HCT116 (cell line): ENCODE measurements around the gene ZNF33A. TPM values are rescaled to one million over a fixed set of nuclear protein-coding genes. Genes with fewer than 3 reads are reported as not detected.

Experiments
- ATAC-seq: fragments of 200-7000 bp; cut with Tn5 transposase; 2 replicates; pipeline ENCODE4 v1.9.1; 2020; ENCODE audit warnings: mild to moderate bottlenecking, moderate library complexity
- BruUV-seq: library from RNA; stranded (reverse); fragments of 400-500 nt; replicated peaks from 2 replicates; lab custom pipeline; 2021; lab: Mats Ljungman, UMichigan
- CTCF ChIA-PET: fragments of 300-600 bp; sonication (Branson Sonifier 250); formaldehyde crosslinking; loops from one replicate; lab custom pipeline; 2021; ENCODE audit warnings: antibody characterized with exemption; lab: Charles Lee
- POLR2A ChIA-PET: fragments of 300-600, 350-600 bp; sonication (Branson Sonifier 250); formaldehyde crosslinking; loops from one replicate; lab custom pipeline; 2021; ENCODE audit warnings: antibody characterized with exemption; lab: Charles Lee
- RAD21 ChIA-PET, 2 experiments: fragments of 300-600 bp; sonication (Branson Sonifier 250); formaldehyde crosslinking; loops; one replicate each; lab custom pipeline; 2023; ENCODE audit warnings: low total read pairs in 2 of 2; ENCODE audit not compliant: uncharacterized antibody in 2 of 2, unreplicated experiment in 2 of 2, low non-redundant PET in 1 of 2; lab: Charles Lee
- DNase-seq: peaks from one replicate; pipeline ENCODE4 v3.0.0-alpha.2; 2010; ENCODE audit warnings: low read depth, low spot score
- H2AFZ ChIP-seq: fragments of 200-600 bp; shearing (Covaris generic), sonication (generic); 2 replicates; pipeline ENCODE4 v1.6.1; 2017; ENCODE audit warnings: low read depth, mixed run types, mixed read lengths, antibody characterized with exemption, low read length; ENCODE audit not compliant: poor library complexity, severe bottlenecking
- H3K27ac ChIP-seq: 2 replicates; pipeline ENCODE4 v1.5.1; 2012; ENCODE audit warnings: low read depth, low read length
- H3K27me3 ChIP-seq: fragments of 200-600 bp; sonication (generic); 2 replicates; pipeline ENCODE4 v1.6.1; 2016; ENCODE audit warnings: mixed run types, low read length, mixed read lengths; ENCODE audit not compliant: insufficient read depth
- H3K36me3 ChIP-seq, 2 experiments: fragments of 200-500 bp in 1 of 2; fragments of 200-600 bp in 1 of 2; sonication (Bioruptor generic) in 1 of 2; sonication (generic) in 1 of 2; 2 replicates each; pipeline versions ENCODE4 v1.5.1 to v1.6.1; 2014 to 2016; ENCODE audit warnings: low read length in 2 of 2, inconsistent platforms in 1 of 2, mixed read lengths in 1 of 2, mixed run types in 1 of 2; ENCODE audit not compliant: insufficient read depth in 2 of 2, control insufficient read depth in 1 of 2
- H3K4me1 ChIP-seq, 2 experiments: fragments of 200-600 bp in 1 of 2; sonication (generic) in 1 of 2; 2 replicates each; pipeline versions ENCODE4 v1.5.1 to v1.6.1; 2012 to 2017; ENCODE audit warnings: low read length in 2 of 2, inconsistent platforms in 1 of 2, mild to moderate bottlenecking in 1 of 2, mixed read lengths in 1 of 2, mixed run types in 1 of 2, moderate library complexity in 1 of 2; ENCODE audit not compliant: insufficient read depth in 2 of 2, control insufficient read depth in 1 of 2
- H3K4me2 ChIP-seq: fragments of 200-600 bp; sonication (generic); 2 replicates; pipeline ENCODE4 v1.6.1; 2017; ENCODE audit warnings: mixed run types, low read length, mixed read lengths
- H3K4me3 ChIP-seq, 2 experiments: fragments of 200-600 bp in 1 of 2; sonication (generic) in 1 of 2; replicated peaks in 1 of 2; 2 replicates each; pipeline ENCODE4 v1.5.1; 2011 to 2016; ENCODE audit warnings: low read length in 2 of 2, control low read depth in 1 of 2, low read depth in 1 of 2, mild to moderate bottlenecking in 1 of 2, mixed read lengths in 1 of 2, mixed run types in 1 of 2
- H3K79me2 ChIP-seq: fragments of 200-600 bp; sonication (generic); 2 replicates; pipeline ENCODE4 v1.6.1; 2017; ENCODE audit warnings: mild to moderate bottlenecking, mixed run types, low read length, moderate library complexity, mixed read lengths; ENCODE audit not compliant: insufficient read depth
- H3K9ac ChIP-seq: fragments of 200-600 bp; sonication (generic); 2 replicates; pipeline ENCODE4 v1.6.1; 2016; ENCODE audit warnings: low read length, mixed read lengths
- H3K9me2 ChIP-seq: fragments of 200-600 bp; sonication (generic), shearing (Covaris generic); 2 replicates; pipeline ENCODE4 v1.6.1; 2017; ENCODE audit warnings: mixed run types, mild to moderate bottlenecking, moderate library complexity; ENCODE audit not compliant: insufficient read depth
- H3K9me3 ChIP-seq, 2 experiments: fragments of 200-500 bp in 1 of 2; fragments of 200-600 bp in 1 of 2; sonication (Bioruptor generic) in 1 of 2; sonication (generic) in 1 of 2; 2 replicates each; pipeline ENCODE4 v1.6.1; 2014 to 2017; ENCODE audit warnings: low read length in 2 of 2, mixed read lengths in 2 of 2, inconsistent platforms in 1 of 2, low read depth in 1 of 2, mild to moderate bottlenecking in 1 of 2, mixed run types in 1 of 2, moderate library complexity in 1 of 2; ENCODE audit not compliant: control insufficient read depth in 1 of 2, insufficient read depth in 1 of 2
- H4K20me1 ChIP-seq: fragments of 200-600 bp; sonication (generic), shearing (Covaris generic); 2 replicates; pipeline ENCODE4 v1.6.1; 2017; ENCODE audit warnings: mixed run types, mild to moderate bottlenecking, moderate library complexity; ENCODE audit not compliant: insufficient read depth
- ATF3 ChIP-seq: IDR thresholded peaks from 2 replicates; pipeline ENCODE4 v1.6.1; 2012
- CBX3 ChIP-seq: IDR thresholded peaks from 2 replicates; pipeline ENCODE4 v1.6.1; 2012; ENCODE audit warnings: low read depth
- CEBPB ChIP-seq: IDR thresholded peaks from 2 replicates; pipeline ENCODE4 v1.6.1; 2012; ENCODE audit warnings: low read depth
- EGR1 ChIP-seq: IDR thresholded peaks from 2 replicates; pipeline ENCODE4 v1.6.1; 2012; ENCODE audit warnings: low read depth
- ELF1 ChIP-seq: IDR thresholded peaks from 2 replicates; pipeline ENCODE4 v1.6.1; 2012; ENCODE audit warnings: low read depth, borderline replicate concordance
- EZH2 ChIP-seq: fragments of 200-600 bp; sonication (generic); IDR thresholded peaks from 2 replicates; pipeline ENCODE4 v1.6.1; 2017; ENCODE audit warnings: antibody characterized with exemption, mixed run types
- EZH2phosphoT487 ChIP-seq: fragments of 200-600 bp; IDR thresholded peaks from 2 replicates; pipeline ENCODE4 v1.6.1; 2018; ENCODE audit warnings: antibody characterized with exemption, borderline replicate concordance
- FOSL1 ChIP-seq: IDR thresholded peaks from 2 replicates; pipeline ENCODE4 v1.6.1; 2012; ENCODE audit warnings: low read depth
- MAX ChIP-seq: IDR thresholded peaks from 2 replicates; pipeline ENCODE4 v1.6.1; 2012
- POLR2A ChIP-seq: IDR thresholded peaks from 2 replicates; pipeline ENCODE4 v1.7.0; 2011; ENCODE audit warnings: borderline replicate concordance; ENCODE audit not compliant: insufficient read depth, insufficient read length; ENCODE audit errors: extremely low read depth
- POLR2AphosphoS5 ChIP-seq: IDR thresholded peaks from 2 replicates; pipeline ENCODE4 v1.6.1; 2011; ENCODE audit warnings: mild to moderate bottlenecking, low read depth, low read length, moderate library complexity
- RAD21 ChIP-seq: IDR thresholded peaks from 2 replicates; pipeline ENCODE4 v1.6.1; 2012; ENCODE audit warnings: low read depth, mild to moderate bottlenecking
- SIN3A ChIP-seq: IDR thresholded peaks from 2 replicates; pipeline ENCODE4 v1.6.1; 2012; ENCODE audit warnings: low read depth
- SP1 ChIP-seq: IDR thresholded peaks from 2 replicates; pipeline ENCODE4 v1.6.1; 2012; ENCODE audit warnings: low read depth
- SRF ChIP-seq: IDR thresholded peaks from 2 replicates; pipeline ENCODE4 v1.6.1; 2012; ENCODE audit warnings: low read depth
- TCF7L2 ChIP-seq: IDR thresholded peaks from 2 replicates; pipeline ENCODE4 v1.7.0; 2011; ENCODE audit warnings: borderline replicate concordance, inconsistent platforms; ENCODE audit not compliant: insufficient read depth, insufficient read length; ENCODE audit errors: extremely low read depth
- YY1 ChIP-seq: IDR thresholded peaks from 2 replicates; pipeline ENCODE4 v1.6.1; 2011; ENCODE audit warnings: low read length, low read depth, moderate library complexity, mild to moderate bottlenecking; ENCODE audit not compliant: insufficient replicate concordance; ENCODE audit errors: extremely low read depth
- ZFX ChIP-seq: fragments of 450-650 bp; IDR thresholded peaks from 2 replicates; pipeline ENCODE4 v1.6.1; 2017
- ZNF274 ChIP-seq: fragments of 200-500 bp; sonication (Bioruptor generic); IDR thresholded peaks from 2 replicates; pipeline ENCODE4 v1.6.1; 2014; ENCODE audit warnings: mild to moderate bottlenecking, low read depth, low read length, inconsistent platforms
- intact Hi-C: fragments of 100-400 bp; cut with micrococcal nuclease; formaldehyde crosslinking; loops from 2 replicates; pipeline ENCODE4 v1.10.0; 2022
- total RNA-seq: library from RNA; stranded (reverse); gene quantifications from one replicate; pipeline ENCODE4 v1.2.1, GENCODE V29; 2021; ENCODE audit not compliant: unreplicated experiment
- TF ChIP-seq, protein P1 (sequence below): IDR thresholded peaks from 2 replicates; pipeline ENCODE4 v1.6.1; 2012; ENCODE audit warnings: low read depth
- TF ChIP-seq, protein P2 (sequence below): IDR thresholded peaks from 2 replicates; pipeline ENCODE4 v1.6.1; 2011; ENCODE audit warnings: mild to moderate bottlenecking, low read length, moderate library complexity; ENCODE audit not compliant: insufficient replicate concordance; ENCODE audit errors: extremely low read depth

Gene ZNF33A
- total RNA-seq, 1 experiment from 2014 or later: 21.2 TPM

GRCh38 chr10:37976091-37976879 lies 34.2 kb upstream of the ZNF33A start, which contains the start of gene ZNF25:
ZNF25 (minus strand) TSS chr10:37976647; CDS start chr10:37971722, 4,925 bp downstream.
- ChIA-PET CTCF (interaction anchor here (0.6 to 1.7 kb wide), 11 partner anchors 11 to 427 kb away, joined by 3 to 14 read pairs (median 3); partner anchors contain the start of gene ZNF33A), POLR2A (interaction anchor here (0.8 to 1.4 kb wide), 3 partner anchors 10 to 115 kb away, joined by 3 to 4 read pairs (median 4); partner anchors contain the start of gene ZNF33A), RAD21 (interaction anchor here (0.7 to 1.0 kb wide), 2 partner anchors 115 to 390 kb away, joined by 3 to 4 read pairs; no protein-coding TSS in a partner anchor)
- peak within 1 kb of the TSS; percentile 87 for H2AFZ ChIP-seq
- ATAC-seq (peak; percentile 95), DNase-seq (peak; percentile 99)
- H3K9me2 ChIP-seq: no peaks in the 10 kb centered on the region
- H3K27me3 ChIP-seq: no peaks in the 10 kb centered on the region
- H3K4me2 ChIP-seq: peak within 1 kb of the TSS; percentile 92
- no peaks in the 10 kb centered on the region for H4K20me1 ChIP-seq
- no peaks in the 10 kb centered on the region for H3K9me3 ChIP-seq
- H3K36me3 ChIP-seq: no peaks in the 10 kb centered on the region
- intact Hi-C loops: loop anchor here (1.0 to 5.0 kb wide), 3 partner anchors 34 to 391 kb away; partner anchors contain the start of genes ZNF33A and ZNF37A
- peak within 1 kb of the TSS; percentile 68 to 81 for H3K4me3 ChIP-seq
- no TSS peak for BruUV-seq
- H3K27ac ChIP-seq: peak within 1 kb of the TSS; percentile 79
- peak within 1 kb of the TSS; percentile 82 for H3K9ac ChIP-seq
- H3K4me1 ChIP-seq: peaks cover 0 to 14% of the 10 kb centered on the region in 2 experiments; a peak in 2 of 4 replicates
- no peaks in the 10 kb centered on the region for H3K79me2 ChIP-seq
- peak; percentile 54 for TF ChIP-seq POLR2A
- TF ChIP-seq YY1: peak; percentile 99
- TF ChIP-seq EZH2: no peak
- TF ChIP-seq ZNF274: no peak
- peak; percentile 69; the same call in 1 of the 2 replicates for TF ChIP-seq CBX3
- TF ChIP-seq, protein P1, sequence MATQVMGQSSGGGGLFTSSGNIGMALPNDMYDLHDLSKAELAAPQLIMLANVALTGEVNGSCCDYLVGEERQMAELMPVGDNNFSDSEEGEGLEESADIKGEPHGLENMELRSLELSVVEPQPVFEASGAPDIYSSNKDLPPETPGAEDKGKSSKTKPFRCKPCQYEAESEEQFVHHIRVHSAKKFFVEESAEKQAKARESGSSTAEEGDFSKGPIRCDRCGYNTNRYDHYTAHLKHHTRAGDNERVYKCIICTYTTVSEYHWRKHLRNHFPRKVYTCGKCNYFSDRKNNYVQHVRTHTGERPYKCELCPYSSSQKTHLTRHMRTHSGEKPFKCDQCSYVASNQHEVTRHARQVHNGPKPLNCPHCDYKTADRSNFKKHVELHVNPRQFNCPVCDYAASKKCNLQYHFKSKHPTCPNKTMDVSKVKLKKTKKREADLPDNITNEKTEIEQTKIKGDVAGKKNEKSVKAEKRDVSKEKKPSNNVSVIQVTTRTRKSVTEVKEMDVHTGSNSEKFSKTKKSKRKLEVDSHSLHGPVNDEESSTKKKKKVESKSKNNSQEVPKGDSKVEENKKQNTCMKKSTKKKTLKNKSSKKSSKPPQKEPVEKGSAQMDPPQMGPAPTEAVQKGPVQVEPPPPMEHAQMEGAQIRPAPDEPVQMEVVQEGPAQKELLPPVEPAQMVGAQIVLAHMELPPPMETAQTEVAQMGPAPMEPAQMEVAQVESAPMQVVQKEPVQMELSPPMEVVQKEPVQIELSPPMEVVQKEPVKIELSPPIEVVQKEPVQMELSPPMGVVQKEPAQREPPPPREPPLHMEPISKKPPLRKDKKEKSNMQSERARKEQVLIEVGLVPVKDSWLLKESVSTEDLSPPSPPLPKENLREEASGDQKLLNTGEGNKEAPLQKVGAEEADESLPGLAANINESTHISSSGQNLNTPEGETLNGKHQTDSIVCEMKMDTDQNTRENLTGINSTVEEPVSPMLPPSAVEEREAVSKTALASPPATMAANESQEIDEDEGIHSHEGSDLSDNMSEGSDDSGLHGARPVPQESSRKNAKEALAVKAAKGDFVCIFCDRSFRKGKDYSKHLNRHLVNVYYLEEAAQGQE: no peak
- TF ChIP-seq, protein P2, sequence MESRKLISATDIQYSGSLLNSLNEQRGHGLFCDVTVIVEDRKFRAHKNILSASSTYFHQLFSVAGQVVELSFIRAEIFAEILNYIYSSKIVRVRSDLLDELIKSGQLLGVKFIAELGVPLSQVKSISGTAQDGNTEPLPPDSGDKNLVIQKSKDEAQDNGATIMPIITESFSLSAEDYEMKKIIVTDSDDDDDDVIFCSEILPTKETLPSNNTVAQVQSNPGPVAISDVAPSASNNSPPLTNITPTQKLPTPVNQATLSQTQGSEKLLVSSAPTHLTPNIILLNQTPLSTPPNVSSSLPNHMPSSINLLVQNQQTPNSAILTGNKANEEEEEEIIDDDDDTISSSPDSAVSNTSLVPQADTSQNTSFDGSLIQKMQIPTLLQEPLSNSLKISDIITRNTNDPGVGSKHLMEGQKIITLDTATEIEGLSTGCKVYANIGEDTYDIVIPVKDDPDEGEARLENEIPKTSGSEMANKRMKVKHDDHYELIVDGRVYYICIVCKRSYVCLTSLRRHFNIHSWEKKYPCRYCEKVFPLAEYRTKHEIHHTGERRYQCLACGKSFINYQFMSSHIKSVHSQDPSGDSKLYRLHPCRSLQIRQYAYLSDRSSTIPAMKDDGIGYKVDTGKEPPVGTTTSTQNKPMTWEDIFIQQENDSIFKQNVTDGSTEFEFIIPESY: no peak
- no peak for TF ChIP-seq EZH2phosphoT487
- TF ChIP-seq EGR1: no peak; the same call in 1 of the 2 replicates
- peak; percentile 57; the same call in 1 of the 2 replicates for TF ChIP-seq SP1
- no peak; the same call in 1 of the 2 replicates for TF ChIP-seq FOSL1
- peak; percentile 84 for TF ChIP-seq POLR2AphosphoS5
- peak; percentile 56; the same call in 1 of the 2 replicates for TF ChIP-seq SRF
- no peak for TF ChIP-seq ATF3
- peak; percentile 61 for TF ChIP-seq MAX
- TF ChIP-seq CEBPB: no peak
- TF ChIP-seq ZFX: peak; percentile 90
- TF ChIP-seq ELF1: no peak; the same call in 1 of the 2 replicates
- no peak; the same call in 1 of the 2 replicates for TF ChIP-seq SIN3A
- TF ChIP-seq TCF7L2: peak; percentile 59
- TF ChIP-seq RAD21: peak; percentile 70
